HEK293T (cell line): Measurements from ENCODE around the gene SPDYE1.

Experiments used
- FOXA1 ChIP-seq: fragments of 450-650 bp; IDR thresholded peaks from 2 replicates; pipeline ENCODE4 v1.6.1; 2016; ENCODE audit warnings: mild to moderate bottlenecking
- FOXK2 ChIP-seq: fragments of 450-650 bp; IDR thresholded peaks from 2 replicates; pipeline ENCODE4 v1.6.1; 2016; ENCODE audit warnings: mild to moderate bottlenecking
- HDGF ChIP-seq: fragments of 450-650 bp; IDR thresholded peaks from 2 replicates; pipeline ENCODE4 v1.6.1; 2017; ENCODE audit warnings: antibody characterized with exemption, borderline replicate concordance
- LEF1 ChIP-seq: fragments of 450-650 bp; IDR thresholded peaks from 2 replicates; pipeline ENCODE4 v1.6.1; 2017; ENCODE audit warnings: mild to moderate bottlenecking, borderline replicate concordance
- NFRKB ChIP-seq: fragments of 450-650 bp; IDR thresholded peaks from 2 replicates; pipeline ENCODE4 v1.6.1; 2016; ENCODE audit warnings: mild to moderate bottlenecking, moderate library complexity
- SP1 ChIP-seq: fragments of 450-650 bp; IDR thresholded peaks from 2 replicates; pipeline ENCODE4 v1.6.1; 2017
- SUZ12 ChIP-seq: fragments of 450-650 bp; IDR thresholded peaks from 2 replicates; pipeline ENCODE4 v1.6.1; 2016; ENCODE audit warnings: mild to moderate bottlenecking

- TF ChIP-seq SP1: no peak
- no peak for TF ChIP-seq FOXA1
- TF ChIP-seq LEF1: no peak
- TF ChIP-seq FOXK2: no peak
- TF ChIP-seq HDGF: no peak
- no peak for TF ChIP-seq SUZ12
- no peak for TF ChIP-seq NFRKB
Observed at GRCh38 chr7:43956027-43956426, 41.7 kb upstream of the SPDYE1 start.
